HG02840 (cell line): ENCODE data around the gene RUBCN.
A peak's percentile ranks its signal among the peaks of the same experiment; 100 is the strongest.
"Not testable (repeated sequence)": the region's sequence is repeated elsewhere in the genome, so short reads cannot be mapped to it uniquely, and the experiment has no call there.

Experiments used
- ATAC-seq: cut with Tn5 transposase; IDR thresholded peaks from one replicate; pipeline ENCODE4 v1.9.1; 2021; ENCODE audit warnings: mild to moderate bottlenecking, moderate library complexity, moderate number of reproducible peaks; ENCODE audit not compliant: unreplicated experiment, low FRiP score

The RUBCN gene

DNA sequence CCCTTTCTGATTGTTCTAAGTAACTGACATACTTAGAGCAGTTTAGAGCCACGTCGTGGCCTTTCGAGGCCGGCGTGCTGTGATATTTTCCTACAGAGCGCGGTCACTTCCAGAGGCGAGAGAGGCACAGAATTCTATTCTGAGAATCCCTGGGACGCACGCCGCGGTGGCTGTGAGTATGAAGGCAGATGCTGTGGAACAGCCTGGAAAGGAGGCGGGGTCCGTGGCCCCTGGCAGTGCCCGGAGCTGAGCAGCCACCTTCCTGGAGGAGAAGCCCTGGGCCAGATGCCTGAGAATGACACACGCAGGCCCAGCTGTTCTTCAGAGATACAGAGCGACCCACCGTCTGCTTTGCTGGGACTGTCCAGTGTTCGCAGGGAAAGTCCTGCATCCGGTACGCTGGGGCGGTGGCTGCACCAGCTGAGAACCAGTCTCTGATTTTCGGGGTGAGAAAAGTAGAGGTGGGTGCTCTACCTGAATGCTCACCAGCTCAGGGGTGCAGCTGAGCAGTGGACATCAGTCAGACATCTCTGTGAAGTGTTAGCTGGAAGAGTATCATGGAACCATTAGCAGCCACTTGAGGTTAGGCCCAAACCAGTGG, 75.4 kb downstream of the RUBCN start:
- ATAC-seq, result not testable (repeated sequence)

DNA sequence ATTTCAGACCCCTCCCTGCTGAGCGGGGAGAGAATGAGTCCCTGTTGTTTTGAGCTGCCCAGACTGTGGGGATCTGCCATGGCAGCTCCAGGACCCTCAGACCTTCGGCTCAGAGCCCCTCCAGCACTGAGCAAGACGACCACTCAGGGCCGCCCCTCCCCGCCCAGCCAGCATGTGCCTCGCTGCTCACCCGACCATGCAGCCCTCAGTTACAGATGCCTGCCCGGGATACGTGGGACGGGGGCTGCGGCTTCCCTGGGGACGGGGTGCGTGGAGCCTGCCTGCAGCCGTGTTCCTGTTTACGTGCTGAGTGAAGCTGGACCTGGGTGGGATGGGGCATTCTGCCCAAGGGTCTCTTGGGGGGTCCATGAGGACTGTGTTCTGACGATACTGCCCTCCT, 77.0 kb downstream of the RUBCN start:
- ATAC-seq, result not testable (repeated sequence)

DNA sequence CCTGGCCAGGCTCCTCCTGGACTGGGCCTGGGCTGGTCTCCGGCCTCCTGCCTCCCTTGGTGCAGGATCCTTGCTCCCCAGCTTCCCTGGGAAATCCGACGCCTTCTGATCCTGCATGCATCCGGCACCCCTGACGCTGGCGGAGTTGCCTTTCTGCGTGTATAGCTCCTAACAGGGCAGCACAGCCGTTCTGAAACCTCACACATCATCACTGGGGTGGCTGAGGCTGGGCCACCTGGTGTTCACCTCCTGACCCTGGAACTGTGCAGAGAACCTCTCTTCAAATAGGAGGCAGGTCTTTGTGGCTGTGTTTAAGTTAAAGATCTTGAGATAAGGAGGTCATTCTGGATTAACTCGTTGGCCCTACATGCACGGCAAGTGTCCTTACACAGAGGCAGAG, 77.6 kb downstream of the RUBCN start:
- peak; percentile 40 for ATAC-seq

DNA sequence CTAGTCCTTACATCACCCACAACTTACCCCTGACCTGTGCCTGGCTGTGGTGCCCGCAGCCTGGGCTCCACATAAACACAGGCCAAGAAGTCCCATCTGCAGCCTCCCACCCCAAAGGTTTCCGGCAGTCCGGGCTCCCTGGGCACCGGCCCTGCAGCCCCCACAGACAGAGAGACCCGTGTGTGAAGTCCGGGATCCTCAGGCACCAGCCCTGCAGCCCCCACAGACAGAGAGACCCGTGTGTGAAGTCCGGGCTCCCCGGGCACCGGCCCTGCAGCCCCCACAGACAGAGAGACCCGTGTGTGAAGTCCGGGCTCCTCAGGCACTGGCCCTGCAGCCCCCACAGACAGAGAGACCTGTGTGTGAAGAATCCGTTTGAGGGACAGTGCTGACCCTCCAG, 78.0 kb downstream of the RUBCN start:
- ATAC-seq, result not testable (repeated sequence)

DNA sequence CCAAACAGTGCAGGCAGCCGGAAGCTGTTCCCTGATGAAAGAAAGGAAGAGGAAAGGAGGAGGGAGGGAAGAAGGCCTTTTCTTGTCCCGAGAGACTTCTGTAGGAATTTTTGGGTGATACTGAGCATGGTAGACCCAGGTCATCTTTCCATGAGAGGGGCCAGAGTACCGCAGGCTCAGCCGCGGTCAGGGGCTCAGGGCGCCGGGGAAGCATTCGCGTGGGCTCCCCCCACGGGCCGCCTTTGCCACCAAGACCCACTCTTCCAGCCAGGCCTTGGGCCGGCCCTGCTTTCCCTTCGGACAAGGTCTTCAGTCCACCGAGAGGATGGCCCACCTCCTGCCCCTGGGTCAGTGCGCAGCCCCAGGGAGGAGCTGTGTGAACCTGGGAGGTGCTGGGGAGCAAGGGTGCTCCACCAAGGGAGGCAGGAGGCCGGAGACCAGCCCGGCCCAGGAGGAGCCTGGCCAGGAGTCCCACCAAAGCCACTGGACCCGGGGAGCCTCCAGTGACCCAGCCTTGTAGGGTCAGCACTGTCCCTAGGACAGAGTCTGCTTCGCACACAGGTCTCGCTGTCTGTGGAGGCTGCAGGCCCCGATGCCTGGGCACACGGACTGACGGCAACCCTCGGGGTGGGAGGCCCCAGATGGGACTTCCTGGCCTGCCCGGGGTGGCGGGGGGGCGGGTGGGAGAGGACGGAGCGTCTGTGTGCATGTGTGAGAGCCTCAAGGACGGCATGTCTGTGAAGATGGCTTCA, 79.0 kb downstream of the RUBCN start:
- ATAC-seq, result not testable (repeated sequence)

DNA sequence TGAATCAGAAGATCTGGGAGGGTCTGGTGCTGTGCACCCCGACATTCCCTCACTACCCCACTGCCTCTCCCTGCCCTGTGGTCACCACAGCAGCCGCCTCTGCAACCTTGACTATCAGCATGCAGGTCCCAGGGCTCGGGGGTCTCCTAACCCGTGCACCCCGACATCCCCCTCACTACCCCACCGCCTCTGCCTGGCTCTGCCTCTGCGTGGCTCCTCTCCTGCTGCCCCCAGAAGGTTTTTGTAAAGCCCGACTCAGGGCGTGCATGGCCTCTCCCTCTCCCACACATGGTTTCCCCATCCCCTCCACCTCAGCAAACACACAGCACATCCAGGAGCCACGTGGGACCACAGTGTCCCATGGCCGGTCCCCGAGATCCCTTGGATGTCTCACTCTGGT, 79.7 kb downstream of the RUBCN start:
- ATAC-seq, result not testable (repeated sequence)

DNA sequence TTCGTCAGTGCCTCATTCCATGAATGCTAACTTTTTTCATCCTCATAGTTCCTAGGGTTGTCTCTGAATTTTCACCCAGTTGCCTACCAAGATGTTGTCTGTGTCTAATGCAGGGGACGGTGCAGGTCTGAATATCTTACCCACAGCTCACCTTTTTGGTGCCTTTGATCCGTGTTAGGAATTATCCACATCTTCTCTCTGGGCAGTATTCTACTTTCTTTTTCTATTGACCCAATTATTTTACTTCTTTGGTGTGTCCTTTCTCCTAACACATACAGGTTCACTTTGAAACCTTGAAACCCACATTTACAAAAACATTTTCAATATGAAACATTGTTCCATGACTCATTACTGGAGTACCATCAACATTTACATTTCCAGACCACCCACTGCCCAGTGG, 80.6 kb downstream of the RUBCN start:
- not testable (repeated sequence) for ATAC-seq

DNA sequence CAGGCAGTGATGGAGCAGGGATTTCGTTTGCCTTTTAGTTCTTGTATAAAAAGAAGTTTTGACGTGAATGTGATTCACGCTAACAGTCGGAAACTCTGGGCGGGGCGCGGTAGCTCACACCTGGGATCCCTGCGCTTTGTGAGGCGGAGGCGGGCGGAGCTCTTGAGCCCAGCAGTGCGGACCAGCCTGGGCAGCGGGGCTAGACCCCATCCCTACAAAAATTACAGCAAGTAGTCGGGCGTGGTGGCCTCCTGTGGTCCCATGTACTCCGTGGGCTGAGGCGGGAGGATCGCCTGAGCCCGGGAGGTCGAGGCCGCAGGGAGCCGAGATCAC, 81.7 kb downstream of the RUBCN start:
- not testable (repeated sequence) for ATAC-seq

DNA sequence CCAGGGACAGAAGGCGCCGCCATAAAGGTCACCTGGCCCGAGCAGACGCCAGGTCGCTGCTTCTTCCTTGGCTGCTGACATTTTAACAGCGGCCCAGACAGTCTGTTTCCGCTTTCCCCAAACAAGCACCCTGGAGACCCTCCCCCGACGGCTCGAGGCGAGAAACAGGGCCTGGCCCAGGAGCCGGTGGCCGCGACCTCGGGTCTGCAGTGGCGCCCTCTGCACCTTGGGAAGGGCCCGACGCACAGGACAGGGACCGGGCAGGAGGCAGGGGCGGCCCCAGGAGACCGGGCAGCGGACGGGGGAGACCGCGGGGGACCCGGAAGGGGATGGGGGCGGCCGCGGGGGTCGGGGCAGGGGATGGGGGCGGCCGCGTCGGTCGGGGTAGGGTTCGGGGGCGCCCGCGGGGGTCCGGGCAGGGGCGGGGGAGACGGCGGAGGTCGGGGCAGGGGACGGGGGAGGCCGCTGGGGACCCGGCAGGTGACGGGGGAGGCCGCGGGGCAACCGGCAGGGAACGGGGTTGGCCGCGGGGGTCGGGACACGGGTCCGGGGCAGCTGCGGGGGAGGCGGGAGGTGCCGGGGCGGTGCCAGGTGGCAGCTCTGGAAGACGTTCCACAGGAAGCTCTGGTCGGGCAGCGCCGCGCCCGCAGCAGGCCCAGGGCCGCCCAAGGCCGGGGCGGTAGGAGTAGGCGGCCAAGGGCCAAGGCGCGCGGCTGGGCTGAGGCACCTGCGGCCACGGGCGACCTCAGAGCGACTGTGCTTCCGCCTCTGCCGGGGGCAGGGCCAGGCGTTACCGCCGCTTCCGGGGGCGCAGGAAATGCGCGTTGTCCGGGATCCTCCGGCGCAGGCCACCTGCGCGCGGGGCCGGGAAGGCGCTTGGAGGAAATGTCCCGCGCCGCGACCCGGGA, 82.4 kb downstream of the RUBCN start:
- peak; percentile 85 for ATAC-seq

DNA sequence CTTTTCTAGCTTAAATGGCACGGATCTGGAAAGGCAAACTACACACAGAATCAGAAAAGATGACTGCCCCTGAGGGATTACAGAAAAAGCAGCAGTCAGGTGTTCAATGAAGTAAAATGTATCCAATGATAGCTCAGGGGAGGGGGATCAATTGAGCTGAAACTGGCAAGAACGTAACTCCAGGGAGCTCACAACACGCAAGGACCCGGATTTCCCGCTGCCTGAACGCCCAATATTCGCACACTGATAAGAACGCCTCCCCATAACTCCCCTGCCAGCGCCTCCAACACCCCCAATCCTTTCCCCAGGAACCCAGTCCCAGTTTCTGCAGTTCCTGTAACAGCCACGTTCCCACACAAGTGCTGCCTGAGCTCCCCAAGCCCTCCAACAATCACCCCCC, 83.8 kb downstream of the RUBCN start:
- not testable (repeated sequence) for ATAC-seq

DNA sequence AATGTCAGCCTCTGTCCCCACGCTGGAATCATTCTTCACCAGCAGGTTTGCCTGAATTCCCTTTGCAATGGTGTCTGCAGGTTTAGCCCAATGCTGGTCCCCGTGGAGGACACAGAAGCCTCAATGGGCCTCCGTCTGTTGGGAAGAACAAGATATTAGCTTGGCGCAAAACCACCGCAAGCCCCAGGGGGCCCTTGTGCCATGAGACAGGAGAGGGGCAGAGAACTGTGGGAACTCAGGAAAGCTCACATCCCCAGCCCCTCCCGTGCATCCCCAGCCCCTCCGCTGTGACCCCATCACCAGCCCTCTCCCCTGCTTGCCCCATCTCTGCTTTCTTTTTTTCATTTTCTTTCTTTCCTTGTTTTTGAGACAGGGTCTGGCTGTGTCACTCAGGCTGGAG, 89.1 kb downstream of the RUBCN start:
- not testable (repeated sequence) for ATAC-seq

DNA sequence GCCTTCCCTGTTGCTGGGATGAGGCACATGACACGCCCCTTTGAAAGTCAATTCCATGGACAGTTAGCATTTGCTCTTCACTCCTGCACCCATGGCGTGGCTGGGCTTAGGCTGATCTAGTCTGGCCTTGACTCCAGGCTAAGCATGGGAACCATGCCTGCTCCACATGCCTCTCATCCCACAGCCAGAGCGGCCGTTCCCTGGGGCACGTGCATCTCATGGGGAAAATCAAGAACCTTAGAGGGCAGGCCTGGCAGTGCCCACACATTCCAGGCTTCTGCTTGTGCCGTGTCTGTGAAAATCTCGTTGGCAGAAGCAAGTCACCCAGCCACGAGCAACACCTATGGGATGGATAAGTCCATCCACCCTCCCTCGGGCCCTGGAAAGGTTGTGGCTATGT, 89.5 kb downstream of the RUBCN start:
- not testable (repeated sequence) for ATAC-seq

DNA sequence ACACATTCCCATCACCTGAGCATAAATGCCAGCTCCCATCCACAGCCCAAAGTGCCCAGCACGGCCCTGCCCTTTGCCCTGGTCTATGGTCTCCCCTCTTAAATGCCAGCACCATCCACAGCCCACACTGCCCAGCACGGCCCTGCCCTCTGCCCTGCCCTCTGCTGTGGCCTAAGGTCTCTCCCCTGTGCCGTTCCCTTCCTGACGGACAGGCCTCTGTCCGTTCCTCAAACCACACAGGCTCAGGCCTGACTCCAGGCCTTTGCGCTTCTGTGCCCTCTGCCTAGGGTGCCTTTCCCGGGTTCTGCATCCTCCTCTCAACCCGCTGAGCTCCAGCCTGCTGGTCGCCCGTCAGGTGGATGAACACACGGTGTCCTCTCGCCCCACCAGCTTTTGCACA, 90.4 kb downstream of the RUBCN start:
- not testable (repeated sequence) for ATAC-seq

DNA sequence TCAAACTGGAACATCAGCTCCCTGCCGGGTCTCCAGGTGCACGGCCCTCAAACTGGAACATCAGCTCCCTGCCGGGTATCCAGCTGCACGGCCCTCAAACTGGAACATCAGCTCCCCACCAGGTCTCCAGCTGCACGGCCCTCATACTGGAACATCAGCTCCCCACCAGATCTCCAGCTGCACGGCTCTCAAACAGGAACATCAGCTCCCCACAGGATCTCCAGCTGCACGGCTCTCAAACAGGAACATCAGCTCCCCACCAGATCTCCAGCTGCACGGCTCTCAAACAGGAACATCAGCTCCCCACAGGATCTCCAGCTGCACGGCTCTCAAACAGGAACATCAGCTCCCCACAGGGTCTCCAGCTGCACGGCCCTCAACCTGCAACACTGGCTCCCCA, 99.1 kb downstream of the RUBCN start:
- ATAC-seq, result not testable (repeated sequence)

DNA sequence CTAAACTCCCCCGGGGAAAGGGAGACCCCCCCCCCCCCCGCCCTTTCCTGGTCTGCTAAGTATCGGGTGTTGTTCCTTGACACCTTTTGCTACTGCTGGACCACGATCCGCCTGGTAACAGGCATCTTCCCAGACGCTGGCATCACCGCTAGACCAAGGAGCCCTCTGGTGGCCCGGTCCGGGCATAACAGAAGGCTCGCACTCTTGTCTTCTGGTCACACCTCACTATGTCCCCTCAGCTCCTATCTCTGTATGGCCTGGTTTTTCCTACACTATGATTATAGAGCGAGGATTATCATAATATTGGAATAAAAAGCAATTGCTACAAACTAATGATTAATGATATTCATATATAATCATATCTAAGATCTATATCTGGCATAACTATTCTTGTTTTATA, 104.7 kb downstream of the RUBCN start:
- ATAC-seq, result not testable (repeated sequence)

DNA sequence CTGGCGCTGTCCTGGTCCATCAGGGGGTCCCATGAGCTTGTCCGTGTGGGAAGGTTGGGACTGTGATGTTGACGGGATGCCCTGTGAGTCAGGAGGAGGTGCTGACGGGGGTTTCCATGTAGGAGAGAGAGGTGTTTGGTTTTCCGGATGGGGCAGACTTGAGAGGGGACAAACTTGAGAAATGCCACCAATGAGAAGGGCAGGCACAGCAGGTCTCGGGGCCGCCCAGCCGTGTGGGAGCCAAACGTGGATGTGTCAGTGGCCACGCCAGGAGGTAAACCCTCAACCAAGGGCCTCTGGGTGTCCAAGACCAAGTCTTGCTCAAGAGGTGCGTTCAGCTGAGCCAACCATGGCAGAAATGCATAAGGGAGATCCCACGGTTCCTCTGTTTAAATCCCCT, 105.9 kb downstream of the RUBCN start:
- ATAC-seq, result not testable (repeated sequence)

DNA sequence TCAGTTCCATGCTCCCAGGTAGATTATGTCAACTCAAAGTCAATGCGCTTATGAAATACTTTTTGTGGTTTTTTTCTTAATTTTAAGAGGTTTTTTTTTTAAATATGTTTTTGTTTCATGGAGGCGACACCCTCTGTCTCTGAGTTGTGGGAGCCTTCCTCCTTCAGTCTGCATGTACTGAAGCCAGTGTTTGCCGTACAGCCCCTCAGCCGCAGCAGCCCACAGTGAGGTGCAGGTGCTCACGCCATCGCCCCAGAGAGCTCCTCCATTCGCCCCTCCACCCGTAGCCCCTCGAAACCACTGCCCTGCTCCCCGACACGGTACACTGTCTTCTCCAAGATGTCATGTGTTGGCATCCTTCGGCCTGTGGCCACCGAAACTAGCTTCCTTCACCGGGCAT, 107.4 kb downstream of the RUBCN start:
- not testable (repeated sequence) for ATAC-seq

DNA sequence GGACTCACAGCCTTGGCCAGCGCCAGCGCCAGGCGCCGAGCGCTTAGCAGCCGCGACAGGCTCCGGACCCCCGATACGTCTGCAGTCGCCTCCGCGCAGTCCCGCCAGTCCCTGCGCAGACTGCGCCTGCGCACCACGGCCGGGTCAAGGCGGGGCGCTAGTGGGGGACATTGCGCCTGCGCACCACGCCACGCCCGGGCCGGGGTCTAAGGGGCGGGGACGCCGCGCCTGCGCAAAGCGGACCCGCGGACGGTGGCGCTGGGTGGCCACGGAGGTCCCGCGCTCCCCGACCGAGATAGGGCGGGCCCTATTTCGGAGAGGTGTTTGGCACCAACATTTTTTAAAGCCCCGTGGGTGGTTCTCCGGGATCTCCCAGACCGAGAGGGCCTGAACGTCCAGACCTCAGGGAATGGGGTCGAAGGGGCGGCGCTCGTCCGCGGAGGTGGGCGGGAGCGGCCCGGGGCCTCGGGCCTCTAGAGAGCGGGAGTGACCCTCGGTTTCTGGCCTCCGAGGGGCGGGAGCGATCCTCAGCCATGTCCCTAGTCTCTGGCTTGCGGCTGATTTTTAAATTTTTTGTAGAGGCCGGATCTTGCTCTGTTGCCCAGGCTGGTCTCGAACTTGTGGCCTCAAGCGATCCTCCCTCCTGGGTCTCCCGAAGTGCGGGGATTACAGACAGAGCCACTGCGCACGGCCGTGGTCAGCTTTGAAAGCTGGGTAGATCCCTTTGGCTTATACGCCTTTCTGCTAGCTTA, 108.8 kb downstream of the RUBCN start:
- ATAC-seq, result peak; percentile 83

DNA sequence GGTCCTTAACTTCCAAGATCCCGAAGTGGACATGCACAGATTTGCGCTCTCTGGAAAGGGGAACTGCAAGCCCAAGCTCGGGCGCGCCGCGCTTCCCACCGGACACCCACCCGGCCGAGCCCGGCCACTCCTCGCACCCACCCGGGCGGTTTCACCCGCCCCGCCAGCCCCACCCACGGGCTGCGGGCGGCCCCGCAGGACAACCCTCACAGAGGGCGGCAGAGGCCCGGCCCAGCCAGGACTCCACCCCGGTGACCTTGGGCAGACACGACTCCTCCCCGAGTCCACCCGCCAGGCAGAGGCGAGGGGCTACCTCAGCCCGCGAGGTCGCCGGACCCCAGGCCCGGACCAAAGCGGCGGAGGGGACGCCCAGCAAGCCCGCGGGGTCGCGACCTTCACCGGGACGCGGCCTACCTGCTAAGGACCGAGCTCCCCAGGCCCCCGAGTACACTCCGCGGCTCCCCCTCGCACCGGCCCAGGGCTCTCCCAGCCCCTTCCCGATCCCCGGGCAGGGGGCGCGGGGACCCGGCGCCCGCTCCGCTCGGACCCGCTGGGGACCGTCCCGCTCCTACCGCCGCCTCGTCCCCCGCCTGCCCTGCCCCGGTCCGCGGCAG, 109.4 kb downstream of the RUBCN start:
- ATAC-seq, result peak; percentile 71
